Fibroblast of the aortic adventitia (primary cell): Measurements from ENCODE around the gene ANKS1A. TPM values are rescaled to one million over a fixed set of nuclear protein-coding genes. Genes with fewer than 3 reads are reported as not detected.
A peak's percentile ranks its signal among the peaks of the same experiment; 100 is the strongest.
"Not testable (repeated sequence)": the region's sequence is repeated elsewhere in the genome, so short reads cannot be mapped to it uniquely, and the experiment has no call there.

Experiments used
- DNase-seq: peaks from one replicate; pipeline ENCODE4 v3.0.0-alpha.2; 2010; ENCODE audit warnings: low read depth
- H3K4me3 ChIP-seq: 2 replicates; pipeline ENCODE4 v1.5.1; 2011; ENCODE audit warnings: low read depth, mild to moderate bottlenecking, control low read depth, low read length, moderate library complexity
- CTCF ChIP-seq: IDR thresholded peaks from 2 replicates; pipeline ENCODE4 v1.5.1; 2011; ENCODE audit warnings: mild to moderate bottlenecking, low read length, control low read depth, inconsistent platforms; ENCODE audit not compliant: insufficient read depth
- total RNA-seq: library from RNA; depleted of rRNA; stranded (reverse); fragments of >200 nt; gene quantifications from 2 replicates; pipeline ENCODE4 v1.2.3, GENCODE V29; 2012; ENCODE audit warnings: low replicate concordance

The ANKS1A gene
- total RNA-seq, 1 donor = 7.6 TPM

- DNase-seq = no peak
- no peak for TF ChIP-seq CTCF
- H3K4me3 ChIP-seq = no peak overlapping the region
These were observed 40.4 kb downstream of the ANKS1A start for GRCh38 chr6:34929241-34929978.

GRCh38 chr6:34930221-34930620 lies 41.2 kb downstream of the ANKS1A start:
- no peak for TF ChIP-seq CTCF

GRCh38 chr6:34932202-34932601 lies 43.1 kb downstream of the ANKS1A start:
- DNase-seq, H3K4me3 ChIP-seq: not testable (repeated sequence)

More at GRCh38 chr6:34930221-34930620, 41.2 kb downstream of the ANKS1A start:
- DNase-seq = no peak
- H3K4me3 ChIP-seq = no peak overlapping the region

- peak; percentile 90 for DNase-seq
- H3K4me3 ChIP-seq = no peak overlapping the region
- TF ChIP-seq CTCF = no peak
These were observed 45.5 kb downstream of the ANKS1A start for GRCh38 chr6:34934516-34934915.

GRCh38 chr6:34938268-34938667 lies 49.2 kb downstream of the ANKS1A start:
- H3K4me3 ChIP-seq = no peak overlapping the region
- TF ChIP-seq CTCF = no peak
- DNase-seq = no peak

- TF ChIP-seq CTCF = no peak
- no peak overlapping the region for H3K4me3 ChIP-seq
- DNase-seq = no peak
These were observed 51.0 kb downstream of the ANKS1A start for GRCh38 chr6:34940030-34940434.

GRCh38 chr6:34941421-34941820 lies 52.4 kb downstream of the ANKS1A start:
- DNase-seq = no peak
- no peak overlapping the region for H3K4me3 ChIP-seq
- TF ChIP-seq CTCF = no peak
